Mesendoderm (in vitro differentiated cells): ENCODE data around the gene PCDHGA2. TPM values are rescaled to one million over a fixed set of nuclear protein-coding genes. Genes with fewer than 3 reads are reported as not detected.
A peak's percentile ranks its signal among the peaks of the same experiment; 100 is the strongest.
"Not testable (repeated sequence)": the region's sequence is repeated elsewhere in the genome, so short reads cannot be mapped to it uniquely, and the experiment has no call there.

Source experiments
- DNase-seq: peaks from one replicate; pipeline ENCODE4 v3.0.0; 2013
- H2AK5ac ChIP-seq: 2 replicates; pipeline ENCODE4 v1.6.1; 2013; ENCODE audit warnings: low read length, inconsistent platforms
- H2BK120ac ChIP-seq: 2 replicates; pipeline ENCODE4 v1.6.1; 2013; ENCODE audit warnings: low read depth, mild to moderate bottlenecking, low read length, moderate library complexity, mixed read lengths
- H2BK15ac ChIP-seq: replicated peaks from 2 replicates; pipeline ENCODE4 v1.6.1; 2013; ENCODE audit warnings: low read depth, mild to moderate bottlenecking, moderate library complexity
- H2BK5ac ChIP-seq: 2 replicates; pipeline ENCODE4 v1.6.1; 2013; ENCODE audit warnings: low read length, inconsistent platforms
- H3K18ac ChIP-seq: 2 replicates; pipeline ENCODE4 v1.6.1; 2013; ENCODE audit warnings: mild to moderate bottlenecking, low read length, mixed read lengths
- H3K23ac ChIP-seq: one replicate; pipeline ENCODE4 v1.6.1; 2013; ENCODE audit warnings: low read length
- H3K27ac ChIP-seq: 2 replicates; pipeline ENCODE4 v1.5.1; 2013; ENCODE audit warnings: low read depth, mild to moderate bottlenecking, inconsistent platforms, low read length, moderate library complexity
- H3K27me3 ChIP-seq: 2 replicates; pipeline ENCODE4 v1.6.1; 2013; ENCODE audit warnings: low read length, control low read depth, mild to moderate bottlenecking, inconsistent platforms; ENCODE audit not compliant: insufficient read depth, poor library complexity
- H3K36me3 ChIP-seq: 2 replicates; pipeline ENCODE4 v1.6.1; 2013; ENCODE audit warnings: low read length, inconsistent platforms; ENCODE audit not compliant: control insufficient read depth, insufficient read depth
- H3K4ac ChIP-seq: one replicate; pipeline ENCODE4 v1.6.1; 2013; ENCODE audit warnings: low read depth, mild to moderate bottlenecking, low read length, moderate library complexity
- H3K4me1 ChIP-seq: 2 replicates; pipeline ENCODE4 v1.6.1; 2013; ENCODE audit warnings: low read depth, low read length, inconsistent platforms; ENCODE audit not compliant: control insufficient read depth
- H3K4me2 ChIP-seq: 2 replicates; pipeline ENCODE4 v1.6.1; 2013; ENCODE audit warnings: low read length
- H3K4me3 ChIP-seq: 2 replicates; pipeline ENCODE4 v1.5.1; 2013; ENCODE audit warnings: mild to moderate bottlenecking, low read length
- H3K56ac ChIP-seq: one replicate; pipeline ENCODE4 v1.6.1; 2013; ENCODE audit warnings: low read length
- H3K79me1 ChIP-seq: 2 replicates; pipeline ENCODE4 v1.6.1; 2013; ENCODE audit warnings: low read length, inconsistent platforms
- H3K79me2 ChIP-seq: 2 replicates; pipeline ENCODE4 v1.6.1; 2013; ENCODE audit warnings: mild to moderate bottlenecking, low read length; ENCODE audit not compliant: control insufficient read depth, insufficient read depth
- H3K9ac ChIP-seq: 2 replicates; pipeline ENCODE4 v1.6.1; 2013; ENCODE audit warnings: low read length, inconsistent platforms
- H4K5ac ChIP-seq: one replicate; pipeline ENCODE4 v1.6.1; 2013; ENCODE audit warnings: low read length
- H4K8ac ChIP-seq: one replicate; pipeline ENCODE4 v1.6.1; 2013; ENCODE audit warnings: low read depth, mild to moderate bottlenecking, control low read depth, low read length, moderate library complexity
- WGBS: extraction: QIAGEN DNeasy Blood & Tissue Kit; methylation state at CpG from one replicate; pipeline ENCODE4 v1.1.7; 2013; ENCODE audit warnings: low lambda C conversion rate, missing lambda C conversion rate; ENCODE audit not compliant: insufficient coverage; ENCODE audit errors: extremely low coverage; 5-methylcytosine and 5-hydroxymethylcytosine counted together
- polyA plus RNA-seq, 2 experiments: library from polyadenylated mRNA; stranded (reverse); fragments of 200-250 nt; gene quantifications; one replicate each; pipeline ENCODE4 v1.2.3, GENCODE V29; 2013

The PCDHGA2 gene
- 0.27 TPM for polyA plus RNA-seq (2013, experiment 1 of 2)
- 0.27 TPM for polyA plus RNA-seq (2013, experiment 2 of 2)

DNA sequence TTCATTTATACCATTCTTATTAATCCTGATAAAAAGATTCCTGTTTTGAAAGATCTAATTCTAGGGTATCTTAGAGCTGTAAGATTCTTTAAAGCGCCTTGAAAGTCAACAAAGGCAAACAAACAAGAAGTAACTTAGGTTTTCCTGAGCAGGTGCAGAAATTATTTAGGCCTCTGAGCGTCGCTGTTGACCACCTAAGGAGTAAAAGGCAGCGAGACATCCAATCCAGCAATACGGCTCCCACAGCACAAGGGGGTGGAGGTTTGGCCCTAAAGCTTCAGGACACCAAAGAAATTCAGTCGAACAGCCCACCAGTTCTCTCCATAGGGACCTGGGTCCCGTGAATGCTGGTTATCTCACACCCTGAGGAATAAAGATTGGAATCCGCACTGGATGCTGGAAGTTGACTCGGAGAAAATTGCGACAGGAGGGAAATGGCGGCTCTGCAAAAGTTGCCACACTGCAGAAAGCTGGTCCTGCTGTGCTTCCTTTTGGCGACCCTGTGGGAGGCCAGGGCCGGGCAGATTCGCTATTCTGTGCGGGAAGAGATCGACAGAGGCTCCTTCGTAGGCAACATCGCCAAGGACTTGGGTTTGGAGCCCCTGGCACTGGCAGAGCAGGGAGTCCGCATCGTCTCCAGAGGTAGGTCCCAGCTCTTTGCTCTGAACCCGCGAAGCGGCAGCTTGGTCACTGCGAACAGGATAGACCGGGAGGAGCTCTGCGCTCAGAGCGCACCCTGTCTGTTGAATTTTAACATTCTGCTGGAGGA, at the start of gene PCDHGA2:
TSS of gene PCDHGA2 (plus strand) at position 223 of the 769 bp plus-strand sequence.
- no peak within 1 kb of the TSS for H3K23ac ChIP-seq
- no peak within 1 kb of the TSS for H3K27ac ChIP-seq
- no peak within 1 kb of the TSS for H3K4ac ChIP-seq
- H3K79me1 ChIP-seq, result no peaks in the 10 kb centered on the region
- H3K27me3 ChIP-seq, result no peaks in the 10 kb centered on the region
- peak; percentile 59 for DNase-seq
- H3K36me3 ChIP-seq, result no peaks in the 10 kb centered on the region
- H3K9ac ChIP-seq, result no peak within 1 kb of the TSS
- H3K4me3 ChIP-seq, result no peak within 1 kb of the TSS
- no peak within 1 kb of the TSS for H4K8ac ChIP-seq
- no peak within 1 kb of the TSS for H2BK120ac ChIP-seq
- H4K5ac ChIP-seq, result no peak within 1 kb of the TSS
- no peak within 1 kb of the TSS for H3K18ac ChIP-seq
- no peaks in the 10 kb centered on the region for H3K79me2 ChIP-seq
- H2BK15ac ChIP-seq, result no peak within 1 kb of the TSS
- WGBS, result no CpG with 5 or more reads among the region's 27 CpGs
- H2AK5ac ChIP-seq, result no peak within 1 kb of the TSS
- no peak within 1 kb of the TSS for H3K56ac ChIP-seq
- H3K4me1 ChIP-seq, result no peaks in the 10 kb centered on the region
- no peak within 1 kb of the TSS for H2BK5ac ChIP-seq
- no peak within 1 kb of the TSS for H3K4me2 ChIP-seq

DNA sequence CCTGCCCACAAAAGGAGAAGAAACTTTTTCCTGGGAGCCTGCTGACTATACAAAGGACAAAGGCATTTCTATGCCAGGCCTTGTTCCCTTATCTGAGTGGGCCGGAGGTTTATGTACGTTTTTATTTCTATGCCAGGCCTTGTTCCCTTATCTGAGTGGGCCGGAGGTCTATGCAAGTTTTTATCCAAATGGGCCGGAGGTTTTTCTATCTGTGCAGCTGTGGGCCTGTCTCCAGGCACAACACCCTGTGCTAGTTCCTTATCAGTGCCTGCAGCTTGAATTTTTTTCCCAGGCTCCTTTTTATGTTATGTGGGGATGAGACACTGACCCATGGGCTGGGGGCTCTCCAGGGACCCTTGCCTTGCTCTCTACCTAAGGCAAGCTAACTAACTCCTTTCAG, 40.2 kb upstream of the PCDHGA2 start:
- H3K36me3 ChIP-seq, result no peaks in the 10 kb centered on the region
- no peak overlapping the region for H2AK5ac ChIP-seq
- no peak overlapping the region for H2BK120ac ChIP-seq
- no peak overlapping the region for H4K8ac ChIP-seq
- no peak overlapping the region for H3K4me3 ChIP-seq
- DNase-seq, result no peak
- H2BK5ac ChIP-seq, result no peak overlapping the region
- no peak overlapping the region for H3K9ac ChIP-seq
- no peaks in the 10 kb centered on the region for H3K79me1 ChIP-seq
- no peak overlapping the region for H2BK15ac ChIP-seq
- H3K23ac ChIP-seq, result no peak overlapping the region
- no peak overlapping the region for H3K4me2 ChIP-seq
- H3K79me2 ChIP-seq, result no peaks in the 10 kb centered on the region
- H3K4me1 ChIP-seq, result no peaks in the 10 kb centered on the region
- no peak overlapping the region for H3K27ac ChIP-seq
- H3K18ac ChIP-seq, result no peak overlapping the region
- WGBS, result no CpG with 5 or more reads among the region's 4 CpGs
- no peak overlapping the region for H3K56ac ChIP-seq
- no peaks in the 10 kb centered on the region for H3K27me3 ChIP-seq
- no peak overlapping the region for H3K4ac ChIP-seq
- H4K5ac ChIP-seq, result no peak overlapping the region

DNA sequence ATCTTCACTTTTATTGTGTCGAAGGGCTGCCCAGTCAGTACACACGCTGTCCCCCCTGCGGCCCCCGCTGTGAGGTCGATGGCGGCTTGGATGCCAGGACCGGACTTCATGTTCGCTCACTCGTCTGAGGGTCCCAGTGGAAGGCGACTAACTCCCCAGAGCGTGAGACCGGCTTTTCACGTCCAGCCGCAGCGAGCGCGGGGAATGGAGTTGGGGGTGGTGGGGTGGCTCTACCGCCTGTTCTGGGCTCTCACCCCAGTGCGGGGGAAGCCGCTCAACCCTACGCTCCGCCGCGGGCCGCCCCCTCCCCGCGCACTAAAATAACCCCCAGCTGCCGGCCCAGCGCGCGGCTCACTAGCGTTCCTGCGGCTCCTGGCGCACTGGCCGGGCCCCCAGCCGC, 34.8 kb upstream of the PCDHGA2 start, which contains the start of gene SLC25A2:
TSS of gene SLC25A2 (minus strand) at position 294 of the 400 bp plus-strand sequence. CDS start at position 110, 184 bp downstream.
- no peak within 1 kb of the TSS for H4K8ac ChIP-seq
- no peak within 1 kb of the TSS for H4K5ac ChIP-seq
- H3K4me3 ChIP-seq, result no peak within 1 kb of the TSS
- H2BK15ac ChIP-seq, result no peak within 1 kb of the TSS
- H3K18ac ChIP-seq, result no peak within 1 kb of the TSS
- no peaks in the 10 kb centered on the region for H3K36me3 ChIP-seq
- H3K27me3 ChIP-seq, result no peaks in the 10 kb centered on the region
- H3K9ac ChIP-seq, result no peak within 1 kb of the TSS
- no peak within 1 kb of the TSS for H2BK120ac ChIP-seq
- no peak within 1 kb of the TSS for H2BK5ac ChIP-seq
- no peak within 1 kb of the TSS for H3K27ac ChIP-seq
- no peaks in the 10 kb centered on the region for H3K4me1 ChIP-seq
- H3K56ac ChIP-seq, result no peak within 1 kb of the TSS
- no peaks in the 10 kb centered on the region for H3K79me2 ChIP-seq
- H3K79me1 ChIP-seq, result no peaks in the 10 kb centered on the region
- H3K4ac ChIP-seq, result no peak within 1 kb of the TSS
- H2AK5ac ChIP-seq, result no peak within 1 kb of the TSS
- no peak within 1 kb of the TSS for H3K23ac ChIP-seq
- no peak for DNase-seq
- H3K4me2 ChIP-seq, result no peak within 1 kb of the TSS
- no CpG with 5 or more reads among the region's 36 CpGs for WGBS

DNA sequence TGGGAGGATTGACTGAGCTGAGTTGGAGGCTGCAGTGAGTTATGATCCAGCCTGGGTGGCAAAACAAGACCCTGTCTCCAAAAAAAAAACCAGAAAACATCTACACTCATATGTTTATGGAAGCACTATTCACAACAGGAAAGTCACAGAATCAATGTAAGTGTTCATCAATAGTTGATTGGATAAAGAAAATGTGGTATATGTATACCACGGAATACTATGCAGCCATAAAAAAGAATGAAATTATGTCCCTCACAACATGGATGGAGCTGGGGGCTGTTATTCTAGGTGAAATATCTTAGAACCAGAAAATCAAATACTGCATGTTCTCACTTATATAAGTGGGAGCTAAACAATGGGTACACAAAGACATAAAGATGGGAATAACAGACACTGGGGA, 31.9 kb upstream of the PCDHGA2 start:
- no peaks in the 10 kb centered on the region for H3K79me2 ChIP-seq
- no peak overlapping the region for H3K27ac ChIP-seq

DNA sequence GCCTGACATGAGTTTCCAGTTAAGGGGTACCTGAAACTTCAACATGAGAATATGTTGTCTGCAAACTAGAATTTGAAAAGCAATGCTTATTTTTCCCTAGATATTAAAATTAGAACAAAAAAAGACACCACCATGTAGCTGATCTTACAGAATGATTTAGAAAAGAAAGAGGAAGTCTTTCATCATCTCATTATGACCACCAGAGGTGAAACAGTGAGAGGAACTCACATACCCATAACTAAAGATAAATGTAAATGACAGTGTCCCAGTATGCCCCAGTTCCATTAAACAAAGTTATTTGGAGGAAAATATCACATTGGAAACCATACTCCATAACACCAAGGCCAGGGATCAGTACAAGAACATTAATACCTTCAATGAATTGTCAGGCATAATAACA, 24.8 kb upstream of the PCDHGA2 start:
- peaks cover 6% of the 10 kb centered on the region for H3K79me2 ChIP-seq
- no peak overlapping the region for H3K4ac ChIP-seq
- no peak overlapping the region for H3K18ac ChIP-seq
- H3K36me3 ChIP-seq, result no peaks in the 10 kb centered on the region
- no peak overlapping the region for H2BK5ac ChIP-seq
- H2BK15ac ChIP-seq, result no peak overlapping the region
- no peak for DNase-seq
- H3K27ac ChIP-seq, result no peak overlapping the region
- no peak overlapping the region for H3K4me2 ChIP-seq
- no peak overlapping the region for H3K56ac ChIP-seq
- H3K79me1 ChIP-seq, result no peaks in the 10 kb centered on the region
- no peak overlapping the region for H2BK120ac ChIP-seq
- H3K9ac ChIP-seq, result no peak overlapping the region
- H3K23ac ChIP-seq, result no peak overlapping the region
- no peak overlapping the region for H3K4me3 ChIP-seq
- H3K27me3 ChIP-seq, result no peaks in the 10 kb centered on the region
- no peaks in the 10 kb centered on the region for H3K4me1 ChIP-seq
- no peak overlapping the region for H4K5ac ChIP-seq
- H4K8ac ChIP-seq, result no peak overlapping the region
- H2AK5ac ChIP-seq, result no peak overlapping the region

More for the DNA sequence above, 31.9 kb upstream of the PCDHGA2 start:
- no peak overlapping the region for H3K4ac ChIP-seq
- WGBS, result no CpG with 5 or more reads among the region's 1 CpG
- H3K27me3 ChIP-seq, result no peaks in the 10 kb centered on the region
- H2AK5ac ChIP-seq, result no peak overlapping the region
- no peak overlapping the region for H3K18ac ChIP-seq
- H3K56ac ChIP-seq, result no peak overlapping the region
- H3K23ac ChIP-seq, result no peak overlapping the region
- no peak overlapping the region for H2BK15ac ChIP-seq
- H3K4me2 ChIP-seq, result no peak overlapping the region
- H3K79me1 ChIP-seq, result no peaks in the 10 kb centered on the region
- H3K36me3 ChIP-seq, result no peaks in the 10 kb centered on the region
- DNase-seq, result no peak
- H2BK120ac ChIP-seq, result no peak overlapping the region
- no peaks in the 10 kb centered on the region for H3K4me1 ChIP-seq
- H4K5ac ChIP-seq, result no peak overlapping the region
- no peak overlapping the region for H4K8ac ChIP-seq
- H3K4me3 ChIP-seq, result no peak overlapping the region
- no peak overlapping the region for H2BK5ac ChIP-seq
- no peak overlapping the region for H3K9ac ChIP-seq

DNA sequence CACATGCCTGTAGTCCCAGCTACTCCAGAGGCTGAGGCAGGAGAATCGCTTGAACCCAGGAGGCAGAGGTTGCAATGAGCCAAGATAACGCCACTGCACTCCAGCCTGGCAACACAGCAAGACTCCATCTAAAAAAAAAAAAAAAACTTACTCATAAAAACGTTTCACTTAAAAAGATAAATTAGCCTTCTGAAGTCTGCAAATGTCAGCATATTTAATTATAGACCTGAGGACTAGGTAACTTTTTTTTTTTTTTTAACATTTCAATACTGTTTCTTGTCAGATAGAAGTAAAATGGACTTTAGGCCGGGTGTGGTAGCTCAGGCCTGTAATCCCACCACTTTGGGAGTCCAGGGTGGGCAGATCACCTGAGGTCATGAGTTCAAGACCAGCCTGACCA, 21.6 kb upstream of the PCDHGA2 start:
- not testable (repeated sequence) for H3K9ac ChIP-seq, H3K4ac ChIP-seq, H3K27ac ChIP-seq, H3K27me3 ChIP-seq, H3K79me1 ChIP-seq, H2BK120ac ChIP-seq, DNase-seq, H4K8ac ChIP-seq, H3K18ac ChIP-seq, H2BK5ac ChIP-seq, H2AK5ac ChIP-seq, H3K4me1 ChIP-seq, H4K5ac ChIP-seq, H3K4me2 ChIP-seq, H2BK15ac ChIP-seq, H3K56ac ChIP-seq, H3K36me3 ChIP-seq, H3K4me3 ChIP-seq, H3K23ac ChIP-seq
- H3K79me2 ChIP-seq, result peaks cover 19% of the 10 kb centered on the region
- WGBS, result no CpG with 5 or more reads among the region's 4 CpGs
